ENCODE results near the gene GUCA2A.

DNA sequence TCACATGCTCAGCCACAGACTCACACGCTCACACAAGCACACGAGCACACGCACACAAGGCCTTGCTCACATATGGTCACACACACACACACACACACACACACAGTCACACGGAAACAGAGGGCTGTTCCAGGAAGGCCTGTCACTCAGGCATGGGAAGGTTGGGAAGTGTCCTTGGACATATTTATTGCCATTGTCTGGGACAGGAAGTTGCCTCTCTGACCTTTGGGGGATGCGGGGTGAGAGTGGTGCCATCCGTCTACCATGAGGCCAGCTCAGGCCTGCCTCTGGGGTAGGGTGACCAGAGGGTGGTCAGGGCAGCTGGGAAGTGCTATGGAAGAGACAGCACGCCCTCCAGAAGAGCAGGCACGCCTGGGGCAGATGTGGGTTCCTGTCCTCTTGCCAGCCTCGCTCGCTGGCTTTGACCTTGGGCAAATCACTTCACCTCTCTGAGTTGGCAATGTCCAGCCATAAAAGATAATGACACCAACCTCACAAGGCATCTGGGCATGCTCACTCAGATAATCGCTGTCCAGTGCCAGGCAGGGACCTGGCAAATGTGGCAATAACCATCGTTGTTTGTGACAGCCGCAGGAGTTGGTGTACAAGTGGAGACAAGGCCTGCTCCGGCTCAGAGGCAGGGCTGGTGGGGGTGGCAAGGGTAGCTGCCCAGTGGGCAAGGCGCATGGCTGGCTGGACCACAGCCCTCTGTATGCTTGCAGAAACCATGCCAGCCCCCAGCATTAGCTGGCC is 8.0 kb upstream of the GUCA2A start:
- TF ChIP-seq POLR2AphosphoS5 (IDR thresholded peaks at IDR 0.05; ENCODE audit: insufficient read depth in 1 of 2, low read depth in 1 of 2): no peak
- no peak for TF ChIP-seq CTCF (IDR thresholded peaks at IDR 0.05)
- no peak for TF ChIP-seq POLR2A (IDR thresholded peaks at IDR 0.05)
